GM12874 (cell line): ENCODE results near the gene CHAD.

ENCODE experiments used
- TF ChIP-seq, protein P1 (sequence below): IDR thresholded peaks from 2 replicates; pipeline ENCODE4 v1.5.1; 2011; ENCODE audit warnings: low read depth, mild to moderate bottlenecking, control low read depth, low read length, moderate library complexity; ENCODE audit not compliant: insufficient read depth

CHAD gene

GRCh38 chr17:50458701-50459676 lies 9.7 kb downstream of the CHAD start:
- TF ChIP-seq, protein P1, sequence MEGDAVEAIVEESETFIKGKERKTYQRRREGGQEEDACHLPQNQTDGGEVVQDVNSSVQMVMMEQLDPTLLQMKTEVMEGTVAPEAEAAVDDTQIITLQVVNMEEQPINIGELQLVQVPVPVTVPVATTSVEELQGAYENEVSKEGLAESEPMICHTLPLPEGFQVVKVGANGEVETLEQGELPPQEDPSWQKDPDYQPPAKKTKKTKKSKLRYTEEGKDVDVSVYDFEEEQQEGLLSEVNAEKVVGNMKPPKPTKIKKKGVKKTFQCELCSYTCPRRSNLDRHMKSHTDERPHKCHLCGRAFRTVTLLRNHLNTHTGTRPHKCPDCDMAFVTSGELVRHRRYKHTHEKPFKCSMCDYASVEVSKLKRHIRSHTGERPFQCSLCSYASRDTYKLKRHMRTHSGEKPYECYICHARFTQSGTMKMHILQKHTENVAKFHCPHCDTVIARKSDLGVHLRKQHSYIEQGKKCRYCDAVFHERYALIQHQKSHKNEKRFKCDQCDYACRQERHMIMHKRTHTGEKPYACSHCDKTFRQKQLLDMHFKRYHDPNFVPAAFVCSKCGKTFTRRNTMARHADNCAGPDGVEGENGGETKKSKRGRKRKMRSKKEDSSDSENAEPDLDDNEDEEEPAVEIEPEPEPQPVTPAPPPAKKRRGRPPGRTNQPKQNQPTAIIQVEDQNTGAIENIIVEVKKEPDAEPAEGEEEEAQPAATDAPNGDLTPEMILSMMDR = no peak

DNA sequence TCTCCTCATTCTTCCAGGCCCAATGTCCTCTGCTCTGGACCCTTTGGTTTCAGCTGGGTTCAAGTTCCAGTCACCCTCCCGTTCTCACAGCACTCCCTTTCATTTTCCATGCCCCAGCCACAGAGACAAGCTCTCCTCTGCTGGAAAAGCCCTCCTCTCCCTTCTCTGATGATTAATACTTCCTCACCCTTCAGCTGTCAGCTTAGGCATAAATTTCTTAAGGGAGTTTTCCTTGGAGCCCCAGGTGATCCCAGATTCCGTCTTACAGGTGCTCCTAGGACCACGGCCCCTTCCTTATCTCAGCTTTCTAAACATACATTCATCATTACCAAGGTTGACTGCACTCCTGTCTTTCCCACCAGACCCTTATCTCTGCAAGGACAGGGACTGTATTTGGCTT lies 10.4 kb downstream of the CHAD start:
- TF ChIP-seq, protein P1 = no peak

DNA sequence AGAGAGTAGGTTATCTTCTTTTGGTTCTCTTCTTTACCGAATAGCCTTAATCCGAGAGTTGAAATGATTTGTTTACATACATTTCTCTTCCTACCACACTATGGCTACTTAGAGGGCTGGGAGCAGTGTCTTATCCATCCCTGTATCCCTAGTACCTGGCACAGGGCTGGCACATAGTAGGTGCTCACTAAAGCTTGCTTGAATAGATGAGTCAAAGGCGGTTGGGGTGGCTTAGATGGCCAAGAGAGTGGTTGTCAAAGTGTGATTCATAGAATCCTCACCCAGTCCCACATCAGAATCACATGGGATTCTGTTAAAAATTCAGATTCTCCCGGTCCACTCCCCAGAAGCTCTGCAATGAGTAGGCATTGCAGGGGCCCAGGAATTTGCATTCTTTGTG lies 11.1 kb downstream of the CHAD start:
- TF ChIP-seq, protein P1 = no peak

DNA sequence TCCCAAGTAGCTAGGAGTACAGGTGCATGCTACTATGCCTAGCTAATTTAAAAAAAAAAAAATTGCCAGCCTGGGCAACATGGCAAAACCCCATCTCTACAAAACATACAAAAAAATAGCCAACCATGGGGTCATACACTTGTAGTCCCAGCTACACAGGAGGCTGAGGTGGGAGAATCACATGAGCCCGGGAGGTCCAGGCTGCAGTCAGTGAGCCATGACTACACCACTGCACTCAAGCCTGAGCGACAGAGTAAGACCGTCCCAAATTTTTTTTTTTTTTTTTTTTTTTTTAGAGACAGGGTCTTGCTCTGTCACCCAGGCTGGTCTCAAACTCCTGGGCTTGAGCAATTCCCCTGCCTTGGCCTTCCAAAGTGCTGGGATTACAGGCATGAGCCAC lies 14.8 kb downstream of the CHAD start:
- TF ChIP-seq, protein P1 = no peak

DNA sequence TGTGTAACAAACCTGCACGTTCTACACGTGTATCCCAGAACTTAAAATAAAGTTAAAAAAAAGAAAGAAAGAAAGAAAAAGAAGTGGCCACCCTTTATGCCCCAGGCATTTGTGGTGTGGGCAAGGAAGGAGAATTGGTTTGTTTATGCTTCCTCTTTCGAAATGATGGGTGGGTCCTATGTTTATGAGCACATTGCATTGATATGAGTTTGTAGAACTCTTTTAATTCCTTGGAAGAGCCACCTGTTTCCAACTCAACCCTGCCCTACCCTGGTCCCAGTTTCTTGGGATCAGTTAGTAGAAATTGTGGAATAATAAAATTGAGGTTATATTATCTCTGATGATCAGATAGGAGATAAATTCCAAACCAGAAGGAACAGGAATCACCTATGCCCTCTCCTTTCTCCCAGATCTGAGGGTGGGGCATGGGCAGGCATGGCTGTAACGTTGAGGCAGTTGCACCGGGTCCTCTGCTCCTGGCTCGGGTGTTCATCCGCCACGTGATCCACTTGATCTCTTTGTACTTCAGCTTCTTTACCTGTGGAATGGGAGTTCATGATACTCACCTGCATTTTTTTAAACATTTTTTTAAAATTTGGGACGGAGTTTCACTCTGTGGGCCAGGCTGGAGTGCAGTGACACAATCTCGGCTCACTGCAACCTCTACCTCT lies 15.9 kb downstream of the CHAD start:
- TF ChIP-seq, protein P1 = no peak

- TF ChIP-seq, protein P1 = no peak
Observed at GRCh38 chr17:50451943-50452629, 16.6 kb downstream of the CHAD start.

DNA sequence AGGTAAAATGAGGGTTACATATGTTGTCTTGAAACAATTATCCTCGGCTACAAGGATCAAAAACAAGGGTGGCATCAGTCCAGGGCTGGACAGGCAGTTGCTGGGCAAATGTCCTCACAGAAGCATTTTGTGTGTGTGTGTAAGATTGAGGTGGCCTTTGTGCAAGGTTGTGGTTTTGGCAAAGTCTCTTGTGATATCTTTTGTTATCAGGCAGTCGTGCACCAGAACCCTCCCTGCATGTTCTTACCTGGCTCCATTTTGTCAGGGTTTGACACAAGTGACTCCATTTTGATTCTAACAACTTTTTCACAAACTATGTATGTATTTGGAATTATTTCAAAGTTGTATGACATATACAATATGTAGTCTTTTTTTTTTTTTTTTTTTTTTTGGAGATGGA lies 20.0 kb downstream of the CHAD start:
- TF ChIP-seq, protein P1 = no peak
